Transverse colon (tissue), 4 donors: ENCODE data around the gene LHFPL4. TPM values are rescaled to one million over a fixed set of nuclear protein-coding genes. Genes with fewer than 3 reads are reported as not detected.

Source experiments
- DNase-seq: peaks from one replicate; pipeline ENCODE4 v3.0.0-alpha.2; 2019
- H3K27ac ChIP-seq, 4 donors: fragments of 200-600 bp; sonication (generic); 2 replicates each; pipeline ENCODE4 v1.5.1; 2016 to 2018; ENCODE audit warnings: inconsistent platforms in 4 of 4
- H3K27me3 ChIP-seq: fragments of 200-600 bp; sonication (generic); 2 replicates; pipeline ENCODE4 v1.5.1; 2017; ENCODE audit warnings: inconsistent platforms
- H3K36me3 ChIP-seq, 4 donors: fragments of 200-600 bp; sonication (generic); 2 replicates each; pipeline ENCODE4 v1.5.1; 2017 to 2019; ENCODE audit warnings: inconsistent platforms in 4 of 4
- H3K4me1 ChIP-seq, 4 donors: fragments of 200-600 bp; sonication (generic); 2 replicates each; pipeline ENCODE4 v1.5.1; 2017 to 2020; ENCODE audit warnings: inconsistent platforms in 4 of 4
- H3K4me3 ChIP-seq, 4 donors: fragments of 200-600 bp; sonication (generic); 1 replicate in 1 of 4; 2 replicates in 3 of 4; pipeline versions ENCODE4 v1.5.1 to v1.6.1; 2017 to 2019; ENCODE audit warnings: inconsistent platforms in 4 of 4
- H3K9me3 ChIP-seq, 2 donors: fragments of 200-600 bp; sonication (generic); 2 replicates each; pipeline ENCODE4 v1.5.1; 2017 to 2019; ENCODE audit warnings: inconsistent platforms in 2 of 2
- CTCF ChIP-seq, 5 experiments: fragments of 200-600 bp in 3 of 5; fragments of 450-650 bp in 2 of 5; sonication (generic) in 3 of 5; IDR thresholded peaks; 1 replicate in 2 of 5; 2 replicates in 3 of 5; pipeline ENCODE4 v1.5.1; 2016 to 2017; ENCODE audit warnings: antibody characterized with exemption in 5 of 5, inconsistent platforms in 3 of 5, mild to moderate bottlenecking in 2 of 5, moderate library complexity in 1 of 5
- EP300 ChIP-seq: sonication (generic); formaldehyde crosslinking; IDR thresholded peaks from one replicate; pipeline ENCODE4 v1.6.1; 2017; ENCODE audit warnings: antibody characterized with exemption, low read depth
- POLR2A ChIP-seq: fragments of 450-650 bp; IDR thresholded peaks from one replicate; pipeline ENCODE4 v1.6.1; 2016; ENCODE audit warnings: antibody characterized with exemption, mild to moderate bottlenecking, moderate library complexity
- POLR2AphosphoS5 ChIP-seq, 3 donors: sonication (generic); formaldehyde crosslinking; IDR thresholded peaks; one replicate each; pipeline ENCODE4 v1.6.1; 2016; ENCODE audit warnings: antibody characterized with exemption in 3 of 3
- WGBS, 2 donors: methylation state at CpG; one replicate each; pipeline ENCODE4 v1.1.5; 2018; ENCODE audit warnings: low coverage in 1 of 2; 5-methylcytosine and 5-hydroxymethylcytosine counted together
- in situ Hi-C, 4 donors: fragments of 200-750 bp; cut with MboI; loops; one replicate each; pipeline versions ENCODE4 v1.15.0 to v1.15.1; 2017; ENCODE audit warnings: low sequenced_read_pairs in 3 of 4, low pct_ligation_motif_present in 1 of 4, low pct_unique_long_range_greater_than_20kb in 1 of 4
- intact Hi-C: fragments of 100-400 bp; cut with DNase I; formaldehyde crosslinking; loops from one replicate; pipeline ENCODE4 v1.15.1; 2023; ENCODE audit warnings: low total_unique reads
- total RNA-seq, 4 donors: library from RNA; depleted of rRNA; stranded (reverse); fragments of >200 nt; gene quantifications; one replicate each; pipeline ENCODE4 v1.1.0, GENCODE V29; 2016

LHFPL4 gene
- total RNA-seq, 4 donors from 2014 or later = 0.14 to 0.32 TPM; not detected in 2

GRCh38 chr3:9469986-9470385, 83.6 kb downstream of the LHFPL4 start:
- Histone ChIP-seq H3K36me3 (peaks cover 2 to 85% (median 43%) of the 10 kb centered on the region in 4 donors), H3K4me1 (no peaks in the 10 kb centered on the region), H3K4me3 (no peak overlapping the region), H3K9me3 (no peaks in the 10 kb centered on the region), H3K27me3 (no peaks in the 10 kb centered on the region), H3K27ac (no peak overlapping the region)
- TF ChIP-seq EP300 (no peak), CTCF (IDR thresholded peaks at IDR 0.05) (no peak), POLR2AphosphoS5 (IDR thresholded peaks at IDR 0.05) (no peak), POLR2A (no peak)
- intact Hi-C loops (no loop called here), in situ Hi-C loops (loop anchor here in 2 of 4 donors (25.0 kb wide), 1 partner anchor 108 kb away; the partner anchor contains the start of gene THUMPD3 (in 2 of the 2))
- no peak for DNase-seq
- WGBS, 2 donors = 92 to 100% methylated on average over 3 of the region's 3 CpGs

GRCh38 chr3:9468460-9468859, 85.2 kb downstream of the LHFPL4 start:
- Histone ChIP-seq H3K27me3 (no peaks in the 10 kb centered on the region), H3K4me3 (no peak overlapping the region), H3K27ac (no peak overlapping the region), H3K9me3 (no peaks in the 10 kb centered on the region), H3K36me3 (peaks cover 2 to 83% (median 42%) of the 10 kb centered on the region in 4 donors), H3K4me1 (no peaks in the 10 kb centered on the region)
- WGBS, 2 donors = 89 to 91% methylated on average over 5 to 7 of the region's 7 CpGs
- in situ Hi-C loops = loop anchor here in 2 of 4 donors (25.0 kb wide), 1 partner anchor 106 kb away; the partner anchor contains the start of gene THUMPD3 (in 2 of the 2)
- DNase-seq = no peak
- intact Hi-C loops = no loop called here
- TF ChIP-seq CTCF (IDR thresholded peaks at IDR 0.05) = no peak

- in situ Hi-C loops = loop anchor here in 2 of 4 donors (25.0 kb wide), 1 partner anchor 105 kb away; the partner anchor contains the start of gene THUMPD3 (in 2 of the 2)
- Histone ChIP-seq H3K27me3 (no peaks in the 10 kb centered on the region), H3K36me3 (peaks cover 2 to 84% (median 43%) of the 10 kb centered on the region in 4 donors), H3K9me3 (no peaks in the 10 kb centered on the region), H3K4me1 (no peaks in the 10 kb centered on the region), H3K27ac (no peak overlapping the region), H3K4me3 (no peak overlapping the region)
- intact Hi-C loops = no loop called here
- WGBS, 2 donors = 86% methylated on average over 3 of the region's 3 CpGs
- TF ChIP-seq POLR2AphosphoS5 (IDR thresholded peaks at IDR 0.05) (no peak), EP300 (no peak), CTCF (IDR thresholded peaks at IDR 0.05) (no peak), POLR2A (no peak)
- no peak for DNase-seq
Measured at GRCh38 chr3:9467451-9467850, 86.2 kb downstream of the LHFPL4 start.

GRCh38 chr3:9455596-9456131, 98.0 kb downstream of the LHFPL4 start:
- in situ Hi-C loops (loop anchor here in 2 of 4 donors (25.0 kb wide), 1 partner anchor 93 kb away; the partner anchor contains the start of gene THUMPD3 (in 2 of the 2)), intact Hi-C loops (no loop called here)
- Histone ChIP-seq H3K4me3 (no peak overlapping the region), H3K27me3 (no peaks in the 10 kb centered on the region), H3K9me3 (no peaks in the 10 kb centered on the region), H3K27ac (no peak overlapping the region), H3K4me1 (peaks cover 0 to 12% (median 2%) of the 10 kb centered on the region in 4 donors), H3K36me3 (peaks cover 0 to 70% (median 29%) of the 10 kb centered on the region in 4 donors)
- 96 to 100% methylated on average over 1 of the region's 1 CpG for WGBS, 2 donors
- no peak for DNase-seq
- TF ChIP-seq CTCF (IDR thresholded peaks at IDR 0.05) (no peak), EP300 (no peak), POLR2AphosphoS5 (IDR thresholded peaks at IDR 0.05) (no peak), POLR2A (no peak)
